GM12878 (cell line): ENCODE results near the gene NCAM2.

Experiments used
- CEBPB ChIP-seq, 2 experiments: fragments of 150-350 bp in 1 of 2; IDR thresholded peaks; 2 replicates each; pipeline ENCODE4 v1.6.1; 2012 to 2014; ENCODE audit warnings: low read depth in 2 of 2, low read length in 2 of 2, borderline replicate concordance in 1 of 2, inconsistent platforms in 1 of 2
- EZH2 ChIP-seq: IDR thresholded peaks from 2 replicates; pipeline ENCODE4 v1.6.1; 2012; ENCODE audit warnings: low read depth, mild to moderate bottlenecking, control low read depth, inconsistent platforms, low read length, borderline replicate concordance; ENCODE audit not compliant: control insufficient read depth
- IRF5 ChIP-seq: fragments of 450-650 bp; IDR thresholded peaks from 2 replicates; pipeline ENCODE4 v1.6.1; 2017; ENCODE audit warnings: borderline replicate concordance
- ZZZ3 ChIP-seq: IDR thresholded peaks from 2 replicates; pipeline ENCODE4 v1.6.1; 2011; ENCODE audit warnings: low read depth; ENCODE audit not compliant: control insufficient read depth, insufficient read length

DNA sequence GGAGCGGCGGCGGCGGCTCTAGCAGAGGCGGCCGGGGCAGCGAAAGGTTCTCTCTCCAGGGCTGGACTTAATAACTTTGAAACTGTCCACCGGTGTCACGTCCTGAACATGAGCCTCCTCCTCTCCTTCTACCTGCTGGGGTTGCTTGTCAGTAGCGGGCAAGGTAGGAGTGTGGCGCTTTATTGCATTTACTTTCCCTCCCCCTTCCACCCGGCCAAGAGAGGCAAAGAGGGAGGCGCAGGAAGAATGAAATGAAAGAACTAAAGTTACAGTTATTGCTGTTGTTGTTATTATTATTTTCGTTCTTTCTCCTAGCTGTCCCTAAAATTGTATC, 214 bp downstream of the NCAM2 start:
- TF ChIP-seq ZZZ3 (no peak), EZH2 (no peak), IRF5 (no peak), CEBPB (IDR thresholded peaks at IDR 0.05; ENCODE audit: borderline replicate concordance in 1 of 2, low read depth in 2 of 2, low read length in 2 of 2) (no peak)
